ENCODE measurements around the gene ATP6V0C. TPM values are rescaled to one million over a fixed set of nuclear protein-coding genes. Genes with fewer than 3 reads are reported as not detected.

The ATP6V0C gene
- total RNA-seq, 1 donor from 2014 or later, result 157 TPM

DNA sequence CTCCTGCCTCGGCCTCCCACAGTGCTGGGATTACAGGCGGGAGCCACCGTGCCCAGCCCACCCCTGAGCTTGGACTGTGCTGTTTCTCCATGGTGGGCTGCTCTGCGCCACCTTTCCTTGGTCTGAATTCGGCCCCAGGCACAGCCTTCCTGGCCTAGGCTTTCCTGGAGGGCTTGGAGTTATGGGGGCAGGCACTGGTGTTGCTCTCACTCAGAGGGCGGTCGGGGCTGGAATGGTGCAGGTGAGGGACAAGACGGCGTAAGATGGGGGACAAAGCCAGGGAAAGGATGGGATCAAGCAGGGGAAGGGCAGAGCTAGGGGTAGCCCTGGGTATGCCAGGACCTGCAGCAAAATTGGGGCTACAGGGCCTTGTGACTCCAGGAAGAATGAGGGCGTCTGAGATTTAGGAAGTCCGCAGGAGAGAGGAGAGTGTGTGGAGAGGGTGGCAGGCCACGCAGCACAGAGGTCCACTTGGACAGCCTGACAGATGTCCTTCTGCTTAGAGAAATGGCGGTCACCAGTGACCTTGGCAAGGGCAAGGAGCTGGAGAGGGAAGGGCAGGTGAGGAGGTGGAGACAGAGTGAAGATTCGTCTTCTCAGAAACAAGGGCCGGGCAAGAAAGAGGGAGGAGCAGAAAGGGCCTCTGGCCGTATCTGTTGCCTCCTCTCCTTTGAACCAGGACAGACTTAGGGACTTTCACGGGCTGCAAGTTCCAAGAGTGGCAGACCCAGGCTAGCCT, 1.6 kb upstream of the ATP6V0C start:
- peaks cover 40% of the 10 kb centered on the region for H3K4me1 Mint-ChIP-seq (ENCODE audit: unreplicated experiment)
- TF ChIP-seq, protein P1, sequence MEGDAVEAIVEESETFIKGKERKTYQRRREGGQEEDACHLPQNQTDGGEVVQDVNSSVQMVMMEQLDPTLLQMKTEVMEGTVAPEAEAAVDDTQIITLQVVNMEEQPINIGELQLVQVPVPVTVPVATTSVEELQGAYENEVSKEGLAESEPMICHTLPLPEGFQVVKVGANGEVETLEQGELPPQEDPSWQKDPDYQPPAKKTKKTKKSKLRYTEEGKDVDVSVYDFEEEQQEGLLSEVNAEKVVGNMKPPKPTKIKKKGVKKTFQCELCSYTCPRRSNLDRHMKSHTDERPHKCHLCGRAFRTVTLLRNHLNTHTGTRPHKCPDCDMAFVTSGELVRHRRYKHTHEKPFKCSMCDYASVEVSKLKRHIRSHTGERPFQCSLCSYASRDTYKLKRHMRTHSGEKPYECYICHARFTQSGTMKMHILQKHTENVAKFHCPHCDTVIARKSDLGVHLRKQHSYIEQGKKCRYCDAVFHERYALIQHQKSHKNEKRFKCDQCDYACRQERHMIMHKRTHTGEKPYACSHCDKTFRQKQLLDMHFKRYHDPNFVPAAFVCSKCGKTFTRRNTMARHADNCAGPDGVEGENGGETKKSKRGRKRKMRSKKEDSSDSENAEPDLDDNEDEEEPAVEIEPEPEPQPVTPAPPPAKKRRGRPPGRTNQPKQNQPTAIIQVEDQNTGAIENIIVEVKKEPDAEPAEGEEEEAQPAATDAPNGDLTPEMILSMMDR (IDR thresholded peaks at IDR 0.05; ENCODE audit: unreplicated experiment), result no peak
- H3K27ac Mint-ChIP-seq (ENCODE audit: unreplicated experiment), result peak overlapping the region; percentile 58
- peaks cover 11% of the 10 kb centered on the region for H3K36me3 Mint-ChIP-seq (ENCODE audit: low read depth, unreplicated experiment)
- peaks cover 34% of the 10 kb centered on the region for H3K27me3 Mint-ChIP-seq (ENCODE audit: unreplicated experiment)
- no peaks in the 10 kb centered on the region for H3K9me3 Mint-ChIP-seq (ENCODE audit: unreplicated experiment)
- no peak for DNase-seq (ENCODE audit: low spot score)
- peak overlapping the region; percentile 89 for H3K4me3 Mint-ChIP-seq (ENCODE audit: unreplicated experiment)

DNA sequence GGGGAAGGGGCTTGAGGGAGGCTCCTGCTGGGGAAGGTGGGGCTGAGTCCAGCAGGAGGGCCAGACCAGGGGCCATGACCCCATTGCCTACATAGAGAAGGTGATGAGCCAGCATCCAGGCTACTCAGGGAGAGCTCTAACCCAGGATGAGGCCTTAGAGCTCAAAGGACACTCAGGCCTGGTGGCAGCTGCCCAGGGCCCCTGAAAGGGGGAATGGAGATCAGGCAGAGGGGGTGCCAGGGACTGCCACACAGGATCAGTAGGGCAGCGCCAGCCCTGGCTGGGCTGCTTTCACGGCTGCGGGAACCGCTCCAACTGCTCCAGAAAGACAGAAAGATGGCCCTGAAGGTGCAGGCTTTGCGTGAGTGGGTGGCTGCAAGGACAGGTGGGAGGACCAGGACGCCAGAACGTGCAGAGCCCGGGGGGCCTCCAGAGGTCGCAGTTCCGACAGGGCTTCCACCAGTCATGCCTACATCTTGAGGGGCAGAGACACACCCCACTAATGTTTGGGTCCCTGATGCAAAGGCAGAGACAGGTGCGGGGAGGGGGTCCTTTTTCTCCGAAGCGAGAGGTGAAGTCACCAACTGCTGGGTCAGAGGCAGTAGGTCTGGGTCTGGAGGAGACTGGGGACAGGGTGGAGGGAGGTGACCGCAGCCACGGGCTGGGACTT, 882 bp upstream of the ATP6V0C start:
- H3K27me3 Mint-ChIP-seq (ENCODE audit: unreplicated experiment), result peaks cover 39% of the 10 kb centered on the region

DNA sequence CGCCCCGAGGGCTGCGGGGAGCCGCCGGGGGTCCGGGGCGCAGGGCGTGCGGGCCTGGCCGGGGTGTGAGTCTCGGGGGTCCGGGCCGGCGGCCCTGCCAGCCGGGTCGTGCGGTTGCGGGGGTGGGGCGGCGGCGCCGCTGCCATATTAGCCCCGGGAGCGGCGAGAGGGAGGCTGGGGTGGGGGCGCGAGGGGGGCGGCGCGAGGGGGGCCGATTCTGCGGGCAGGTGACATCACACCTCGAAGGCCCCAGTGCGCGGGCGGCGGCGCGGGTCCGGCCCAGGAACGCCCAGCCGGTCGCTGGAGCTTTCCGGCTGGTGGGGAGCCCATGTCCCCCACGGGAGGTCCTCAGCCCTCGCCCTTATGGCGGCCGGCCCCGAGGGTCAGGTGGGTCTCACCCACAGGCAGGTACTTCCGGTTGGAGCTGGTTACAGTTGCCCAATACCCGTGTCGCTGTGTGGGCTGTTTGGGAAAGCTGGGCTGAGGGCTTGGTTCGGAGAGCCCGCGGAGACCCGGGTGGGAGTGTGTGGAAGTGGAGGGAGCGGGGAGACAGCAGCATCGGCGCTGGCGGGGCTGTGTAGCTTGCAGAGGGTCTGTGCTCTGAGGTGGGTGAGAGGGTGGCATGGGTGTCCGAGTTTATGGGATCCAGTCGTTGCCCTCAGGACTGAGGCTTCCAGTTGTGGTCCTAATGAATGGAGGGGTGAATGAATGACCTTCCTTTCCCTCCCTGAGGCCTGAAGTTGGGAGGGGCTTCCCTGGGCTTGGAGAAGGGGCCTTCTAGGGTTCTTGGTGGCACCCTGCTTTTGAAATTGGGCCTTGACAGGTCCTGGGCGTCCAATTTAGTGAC, 804 bp downstream of the ATP6V0C start:
- Mint-ChIP-seq H3K27ac (ENCODE audit: unreplicated experiment) (peak overlapping the region; percentile 89), H3K36me3 (ENCODE audit: low read depth, unreplicated experiment) (peaks cover 16% of the 10 kb centered on the region), H3K27me3 (ENCODE audit: unreplicated experiment) (peaks cover 42% of the 10 kb centered on the region), H3K4me3 (ENCODE audit: unreplicated experiment) (peak overlapping the region; percentile 97), H3K4me1 (ENCODE audit: unreplicated experiment) (peaks cover 49% of the 10 kb centered on the region), H3K9me3 (ENCODE audit: unreplicated experiment) (no peaks in the 10 kb centered on the region)
- DNase-seq (ENCODE audit: low spot score), result no peak
- TF ChIP-seq, protein P1 (IDR thresholded peaks at IDR 0.05; ENCODE audit: unreplicated experiment), result no peak

More for the DNA sequence above, 882 bp upstream of the ATP6V0C start:
- DNase-seq (ENCODE audit: low spot score), result no peak
- Mint-ChIP-seq H3K4me1 (ENCODE audit: unreplicated experiment) (peaks cover 45% of the 10 kb centered on the region), H3K4me3 (ENCODE audit: unreplicated experiment) (peak overlapping the region; percentile 89), H3K27ac (ENCODE audit: unreplicated experiment) (peak overlapping the region; percentile 78), H3K36me3 (ENCODE audit: low read depth, unreplicated experiment) (peaks cover 15% of the 10 kb centered on the region), H3K9me3 (ENCODE audit: unreplicated experiment) (no peaks in the 10 kb centered on the region)
- TF ChIP-seq, protein P1 (IDR thresholded peaks at IDR 0.05; ENCODE audit: unreplicated experiment), result no peak

DNA sequence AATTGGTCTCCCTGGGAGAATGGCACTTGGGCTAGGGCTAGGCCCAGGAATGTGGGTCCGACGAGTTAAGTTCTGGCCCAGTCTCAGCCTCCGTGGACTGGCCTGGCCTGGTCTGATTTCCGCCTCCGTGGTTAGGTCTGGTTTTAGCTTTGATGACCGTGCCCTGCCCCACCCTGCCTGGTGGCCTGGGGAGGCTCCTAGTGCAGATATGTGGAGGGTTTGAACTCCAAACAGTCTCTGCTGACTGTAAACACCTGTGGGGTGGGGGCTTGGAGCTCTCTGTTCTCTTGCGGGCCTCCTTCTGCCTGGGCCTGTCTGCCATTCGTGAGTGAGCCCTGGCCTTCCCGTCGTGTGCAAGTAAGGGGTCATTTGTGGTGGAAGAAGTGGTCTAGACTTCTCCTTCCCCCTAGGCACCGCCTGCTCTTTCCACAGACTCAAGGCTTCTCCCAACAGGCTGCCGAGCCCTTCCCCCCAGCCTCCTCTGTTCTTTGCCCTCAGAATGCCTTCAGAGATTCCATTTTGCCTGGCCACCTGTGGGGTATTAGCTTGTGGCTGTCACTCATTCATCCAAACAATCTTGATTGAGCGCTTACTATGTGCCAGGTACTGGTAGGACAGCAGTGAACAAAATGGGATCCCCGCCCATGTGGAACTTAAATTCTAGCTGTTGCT, 1.6 kb downstream of the ATP6V0C start:
- H3K27ac Mint-ChIP-seq (ENCODE audit: unreplicated experiment), result peak overlapping the region; percentile 89
- no peak for DNase-seq (ENCODE audit: low spot score)
- TF ChIP-seq, protein P1 (IDR thresholded peaks at IDR 0.05; ENCODE audit: unreplicated experiment), result no peak
- H3K27me3 Mint-ChIP-seq (ENCODE audit: unreplicated experiment), result peaks cover 44% of the 10 kb centered on the region
- H3K36me3 Mint-ChIP-seq (ENCODE audit: low read depth, unreplicated experiment), result peaks cover 21% of the 10 kb centered on the region
- no peaks in the 10 kb centered on the region for H3K9me3 Mint-ChIP-seq (ENCODE audit: unreplicated experiment)
- peak overlapping the region; percentile 97 for H3K4me3 Mint-ChIP-seq (ENCODE audit: unreplicated experiment)
- H3K4me1 Mint-ChIP-seq (ENCODE audit: unreplicated experiment), result peaks cover 53% of the 10 kb centered on the region

All from endothelial cell (in vitro differentiated cells).